Gastroesophageal sphincter (tissue), 3 donors: ENCODE measurements around the gene CTPS2.

Source experiments
- CTCF ChIP-seq, 4 experiments: fragments of 200-600 bp in 2 of 4; fragments of 450-650 bp in 2 of 4; sonication (generic) in 1 of 4; IDR thresholded peaks; one replicate each; pipeline ENCODE4 v1.5.1; 2017 to 2019; ENCODE audit warnings: antibody characterized with exemption in 4 of 4, mild to moderate bottlenecking in 2 of 4, moderate library complexity in 2 of 4
- EP300 ChIP-seq: sonication (generic); formaldehyde crosslinking; IDR thresholded peaks from one replicate; pipeline ENCODE4 v1.6.1; 2017; ENCODE audit warnings: antibody characterized with exemption, mild to moderate bottlenecking
- POLR2A ChIP-seq, 2 donors: fragments of 450-650 bp; IDR thresholded peaks; one replicate each; pipeline ENCODE4 v1.6.1; 2017; ENCODE audit warnings: antibody characterized with exemption in 2 of 2, mild to moderate bottlenecking in 2 of 2, moderate library complexity in 1 of 2
- POLR2AphosphoS5 ChIP-seq: sonication (generic); formaldehyde crosslinking; IDR thresholded peaks from one replicate; pipeline ENCODE4 v1.6.1; 2017; ENCODE audit warnings: antibody characterized with exemption

DNA sequence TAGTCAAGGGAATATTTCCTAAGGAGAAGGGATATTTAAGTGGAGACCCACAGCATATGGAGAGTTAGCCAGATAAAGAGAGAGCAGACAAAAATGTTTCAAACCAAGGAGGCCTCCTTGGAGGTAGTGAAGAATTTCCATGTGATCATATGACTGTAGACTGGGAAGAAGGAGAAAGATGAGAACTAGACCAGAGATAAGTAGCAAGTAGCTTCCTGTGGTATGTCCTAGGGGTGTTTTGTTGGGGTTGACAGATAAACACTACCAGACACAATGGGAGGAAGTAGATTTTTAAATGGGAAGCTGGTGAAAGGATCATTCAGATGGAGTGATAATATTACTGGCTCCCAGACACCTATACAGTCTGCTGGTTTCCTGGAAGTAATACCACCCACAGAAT, 20.5 kb upstream of the CTPS2 start:
- TF ChIP-seq CTCF (IDR thresholded peaks at IDR 0.05) (no peak), POLR2A (IDR thresholded peaks at IDR 0.05) (no peak), EP300 (no peak), POLR2AphosphoS5 (no peak)
